HEK293 (cell line): ENCODE measurements around the gene TMEM140.

ENCODE experiments used
- CTCF ChIA-PET: fragments of 350-600 bp; formaldehyde crosslinking; extraction: SDS; loops from one replicate; lab custom pipeline; 2021; ENCODE audit warnings: antibody characterized with exemption; lab: Yijun Ruan, JAX
- POLR2A ChIA-PET: fragments of 300-600 bp; formaldehyde crosslinking; extraction: SDS; loops from one replicate; lab custom pipeline; 2020; ENCODE audit warnings: antibody characterized with exemption, inconsistent platforms; lab: Yijun Ruan, JAX
- H3K27ac ChIP-seq: fragments of 200-500 bp; sonication (Bioruptor generic); 2 replicates; pipeline ENCODE4 v1.5.1; 2014; ENCODE audit warnings: low read depth, low read length, control low read depth, inconsistent platforms; ENCODE audit errors: extremely low read depth
- H3K36me3 ChIP-seq, 2 experiments: fragments of 200-500 bp in 1 of 2; sonication (Bioruptor generic) in 1 of 2; 1 replicate in 1 of 2; 2 replicates in 1 of 2; pipeline ENCODE4 v1.5.1; 2014 to 2017; ENCODE audit warnings: inconsistent platforms in 2 of 2, low read length in 2 of 2; ENCODE audit not compliant: control insufficient read depth in 2 of 2, insufficient read depth in 1 of 2
- H3K4me1 ChIP-seq: fragments of 200-500 bp; sonication (Bioruptor generic); 2 replicates; pipeline ENCODE4 v1.5.1; 2014; ENCODE audit warnings: mild to moderate bottlenecking, low read length, inconsistent platforms; ENCODE audit not compliant: control insufficient read depth, insufficient read depth
- H3K4me3 ChIP-seq: 2 replicates; pipeline ENCODE4 v1.5.1; 2011; ENCODE audit warnings: low read depth, mild to moderate bottlenecking, control low read depth, low read length, moderate library complexity
- H3K9me3 ChIP-seq: fragments of 200-500 bp; sonication (Bioruptor generic); 2 replicates; pipeline ENCODE4 v1.5.1; 2014; ENCODE audit warnings: low read depth, low read length, inconsistent platforms; ENCODE audit not compliant: control insufficient read depth, insufficient read depth
- HOXA7 ChIP-seq: sonication (generic); formaldehyde crosslinking; IDR thresholded peaks from 2 replicates; pipeline ENCODE4 v1.8.1; 2022; ENCODE audit warnings: missing genetic modification reagents, borderline replicate concordance
- IKZF3 ChIP-seq: fragments of 450-650 bp; IDR thresholded peaks from 2 replicates; pipeline ENCODE4 v1.5.0; 2018; ENCODE audit warnings: missing biosample characterization, mild to moderate bottlenecking, missing genetic modification characterization, moderate library complexity
- INSM2 ChIP-seq: fragments of 450-650 bp; formaldehyde crosslinking; IDR thresholded peaks from 2 replicates; pipeline ENCODE4 v1.5.1; 2016; ENCODE audit warnings: missing biosample characterization, missing genetic modification characterization
- PRDM1 ChIP-seq: fragments of 450-650 bp; formaldehyde crosslinking; IDR thresholded peaks from 2 replicates; pipeline ENCODE4; 2016; ENCODE audit warnings: missing biosample characterization, missing genetic modification characterization
- SP2 ChIP-seq: fragments of 450-650 bp; formaldehyde crosslinking; IDR thresholded peaks from 2 replicates; pipeline ENCODE4 v1.5.1; 2016; ENCODE audit warnings: missing biosample characterization, missing genetic modification characterization
- ZBTB20 ChIP-seq: fragments of 450-650 bp; formaldehyde crosslinking; IDR thresholded peaks from 2 replicates; pipeline ENCODE4 v1.5.1; 2016; ENCODE audit warnings: missing biosample characterization, missing genetic modification characterization
- ZBTB21 ChIP-seq: fragments of 450-650 bp; formaldehyde crosslinking; IDR thresholded peaks from 2 replicates; pipeline ENCODE4 v1.5.1; 2017; ENCODE audit warnings: missing biosample characterization, missing genetic modification characterization
- ZFP69B ChIP-seq: fragments of 450-650 bp; formaldehyde crosslinking; IDR thresholded peaks from 2 replicates; pipeline ENCODE4 v1.5.1; 2016; ENCODE audit warnings: missing biosample characterization, missing genetic modification characterization
- ZNF138 ChIP-seq: fragments of 450-650 bp; formaldehyde crosslinking; IDR thresholded peaks from 2 replicates; pipeline ENCODE4 v1.5.1; 2016; ENCODE audit warnings: missing biosample characterization, missing genetic modification characterization, borderline replicate concordance
- ZNF157 ChIP-seq: fragments of 450-650 bp; formaldehyde crosslinking; IDR thresholded peaks from 2 replicates; pipeline ENCODE4 v1.5.1; 2016; ENCODE audit warnings: missing biosample characterization, missing genetic modification characterization
- ZNF202 ChIP-seq: fragments of 450-650 bp; formaldehyde crosslinking; IDR thresholded peaks from 2 replicates; pipeline ENCODE4 v1.5.1; 2016; ENCODE audit warnings: missing biosample characterization, missing genetic modification characterization, borderline replicate concordance
- ZNF239 ChIP-seq: fragments of 450-650 bp; formaldehyde crosslinking; IDR thresholded peaks from 2 replicates; pipeline ENCODE4 v1.5.1; 2016; ENCODE audit warnings: missing biosample characterization, missing genetic modification characterization
- ZNF26 ChIP-seq: fragments of 450-650 bp; formaldehyde crosslinking; IDR thresholded peaks from 2 replicates; pipeline ENCODE4 v1.5.1; 2016; ENCODE audit warnings: missing biosample characterization, missing genetic modification characterization
- ZNF302 ChIP-seq: fragments of 450-650 bp; formaldehyde crosslinking; IDR thresholded peaks from 2 replicates; pipeline ENCODE4 v1.5.1; 2016; ENCODE audit warnings: missing biosample characterization, missing genetic modification characterization, low read depth
- ZNF354C ChIP-seq: fragments of 450-650 bp; formaldehyde crosslinking; IDR thresholded peaks from 2 replicates; pipeline ENCODE4 v1.5.1; 2016; ENCODE audit warnings: missing biosample characterization, missing genetic modification characterization, low read depth, borderline replicate concordance
- ZNF514 ChIP-seq: fragments of 450-650 bp; formaldehyde crosslinking; IDR thresholded peaks from 2 replicates; pipeline ENCODE4 v1.5.1; 2016; ENCODE audit warnings: missing biosample characterization, missing genetic modification characterization
- ZNF600 ChIP-seq: fragments of 450-650 bp; formaldehyde crosslinking; IDR thresholded peaks from 2 replicates; pipeline ENCODE4 v1.5.1; 2016; ENCODE audit warnings: missing biosample characterization, missing genetic modification characterization
- ZNF621 ChIP-seq: fragments of 450-650 bp; formaldehyde crosslinking; IDR thresholded peaks from 2 replicates; pipeline ENCODE4 v1.5.1; 2017; ENCODE audit warnings: missing biosample characterization, missing genetic modification characterization
- ZNF624 ChIP-seq: fragments of 450-650 bp; formaldehyde crosslinking; IDR thresholded peaks from 2 replicates; pipeline ENCODE4 v1.5.1; 2017; ENCODE audit warnings: missing biosample characterization, missing genetic modification characterization
- ZNF707 ChIP-seq: fragments of 450-650 bp; formaldehyde crosslinking; IDR thresholded peaks from 2 replicates; pipeline ENCODE4 v1.5.1; 2016; ENCODE audit warnings: missing biosample characterization, missing genetic modification characterization
- ZNF776 ChIP-seq: fragments of 450-650 bp; formaldehyde crosslinking; IDR thresholded peaks from 2 replicates; pipeline ENCODE4 v1.5.0; 2017; ENCODE audit warnings: missing biosample characterization, missing genetic modification characterization, borderline replicate concordance
- ZNF777 ChIP-seq: fragments of 450-650 bp; formaldehyde crosslinking; IDR thresholded peaks from 2 replicates; pipeline ENCODE4 v1.5.1; 2017; ENCODE audit warnings: missing biosample characterization, missing genetic modification characterization, borderline replicate concordance
- ZNF843 ChIP-seq: fragments of 450-650 bp; formaldehyde crosslinking; IDR thresholded peaks from 2 replicates; pipeline ENCODE4 v1.5.1; 2016; ENCODE audit warnings: missing biosample characterization, missing genetic modification characterization
- ZSCAN16 ChIP-seq: fragments of 450-650 bp; formaldehyde crosslinking; IDR thresholded peaks from 2 replicates; pipeline ENCODE4 v1.5.1; 2016; ENCODE audit warnings: missing biosample characterization, missing genetic modification characterization
- ZSCAN18 ChIP-seq: fragments of 450-650 bp; formaldehyde crosslinking; IDR thresholded peaks from 2 replicates; pipeline ENCODE4 v1.5.1; 2016; ENCODE audit warnings: missing biosample characterization, missing genetic modification characterization
- TF ChIP-seq, protein P1 (sequence below): fragments of 450-650 bp; formaldehyde crosslinking; IDR thresholded peaks from 2 replicates; pipeline ENCODE4 v1.5.1; 2016; ENCODE audit warnings: missing biosample characterization, missing genetic modification characterization

Gene TMEM140

DNA sequence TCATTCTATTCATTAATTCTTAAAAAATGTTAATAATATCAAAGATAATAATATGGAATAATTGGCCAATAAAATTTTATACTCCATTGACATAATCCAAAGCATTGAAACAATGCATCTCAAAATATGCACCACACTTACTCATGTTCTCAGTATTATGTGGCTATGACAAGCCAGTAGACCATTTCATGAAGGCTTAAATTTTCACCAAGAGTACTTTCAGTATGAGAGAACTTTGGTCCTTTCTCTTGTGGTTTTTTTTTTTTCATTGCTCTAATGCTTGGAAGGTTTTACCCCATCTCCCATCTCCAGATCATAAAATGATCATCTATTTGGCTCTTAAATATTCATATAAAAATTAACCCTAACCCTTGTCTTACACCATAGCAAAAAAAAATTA lies 45.5 kb upstream of the TMEM140 start:
- Histone ChIP-seq H3K27ac (no peak overlapping the region), H3K36me3 (no peaks in the 10 kb centered on the region), H3K9me3 (no peaks in the 10 kb centered on the region), H3K4me1 (no peaks in the 10 kb centered on the region), H3K4me3 (no peak overlapping the region)
- POLR2A ChIA-PET: no interaction called here
- no peak for TF ChIP-seq ZNF707 (tag by site-specific recombination)
- no peak for TF ChIP-seq ZNF514 (tag by site-specific recombination)
- TF ChIP-seq ZNF777 (tag by site-specific recombination): no peak
- TF ChIP-seq ZNF621 (tag by site-specific recombination): no peak
- TF ChIP-seq ZNF600 (tag by site-specific recombination): no peak
- TF ChIP-seq, protein P1, sequence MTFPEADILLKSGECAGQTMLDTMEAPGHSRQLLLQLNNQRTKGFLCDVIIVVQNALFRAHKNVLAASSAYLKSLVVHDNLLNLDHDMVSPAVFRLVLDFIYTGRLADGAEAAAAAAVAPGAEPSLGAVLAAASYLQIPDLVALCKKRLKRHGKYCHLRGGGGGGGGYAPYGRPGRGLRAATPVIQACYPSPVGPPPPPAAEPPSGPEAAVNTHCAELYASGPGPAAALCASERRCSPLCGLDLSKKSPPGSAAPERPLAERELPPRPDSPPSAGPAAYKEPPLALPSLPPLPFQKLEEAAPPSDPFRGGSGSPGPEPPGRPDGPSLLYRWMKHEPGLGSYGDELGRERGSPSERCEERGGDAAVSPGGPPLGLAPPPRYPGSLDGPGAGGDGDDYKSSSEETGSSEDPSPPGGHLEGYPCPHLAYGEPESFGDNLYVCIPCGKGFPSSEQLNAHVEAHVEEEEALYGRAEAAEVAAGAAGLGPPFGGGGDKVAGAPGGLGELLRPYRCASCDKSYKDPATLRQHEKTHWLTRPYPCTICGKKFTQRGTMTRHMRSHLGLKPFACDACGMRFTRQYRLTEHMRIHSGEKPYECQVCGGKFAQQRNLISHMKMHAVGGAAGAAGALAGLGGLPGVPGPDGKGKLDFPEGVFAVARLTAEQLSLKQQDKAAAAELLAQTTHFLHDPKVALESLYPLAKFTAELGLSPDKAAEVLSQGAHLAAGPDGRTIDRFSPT (tag by site-specific recombination): no peak
- no peak for TF ChIP-seq ZSCAN18 (tag by site-specific recombination)
- no peak for TF ChIP-seq ZNF157 (tag by site-specific recombination)
- TF ChIP-seq ZFP69B (tag by site-specific recombination): no peak
- no peak for TF ChIP-seq ZNF26 (tag by site-specific recombination)
- TF ChIP-seq ZBTB21 (tag by site-specific recombination): no peak
- TF ChIP-seq ZNF239: no peak
- TF ChIP-seq PRDM1: no peak
- no peak for TF ChIP-seq IKZF3 (tag by site-specific recombination)
- TF ChIP-seq ZNF843 (tag by site-specific recombination): no peak
- no peak for TF ChIP-seq ZNF138 (tag by site-specific recombination)
- no peak for TF ChIP-seq ZBTB20
- no peak for TF ChIP-seq ZSCAN16 (tag by site-specific recombination)
- CTCF ChIA-PET: no interaction called here

DNA sequence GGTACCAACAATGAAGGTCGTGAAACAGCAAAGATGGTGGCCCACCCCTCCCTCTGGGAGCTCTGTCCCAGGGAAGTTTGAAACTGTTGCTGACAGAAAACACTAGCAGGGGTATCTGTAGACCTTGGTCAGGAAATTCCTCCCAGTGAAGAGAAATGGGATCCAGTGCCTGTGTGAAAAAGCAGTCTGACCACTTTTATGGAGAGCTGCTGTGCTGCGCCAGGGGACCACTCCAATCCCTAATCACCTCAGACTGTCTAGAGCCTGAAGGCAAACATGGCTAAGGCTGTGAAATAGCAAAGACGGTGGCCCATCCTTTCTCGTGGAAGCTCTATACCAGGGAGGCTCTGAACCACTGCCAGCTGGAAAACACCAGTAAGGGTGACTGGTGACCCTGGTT lies 38.3 kb upstream of the TMEM140 start:
- Histone ChIP-seq H3K27ac (no peak overlapping the region), H3K9me3 (no peaks in the 10 kb centered on the region), H3K4me3 (no peak overlapping the region), H3K36me3 (no peaks in the 10 kb centered on the region), H3K4me1 (no peaks in the 10 kb centered on the region)
- TF ChIP-seq INSM2 (no peak), HOXA7 (CRISPR knock-in tag) (no peak), ZNF354C (tag by site-specific recombination) (no peak), ZNF202 (no peak), SP2 (tag by site-specific recombination) (no peak), ZNF776 (tag by site-specific recombination) (no peak), ZNF624 (tag by site-specific recombination) (no peak), ZNF302 (tag by site-specific recombination) (no peak)
- ChIA-PET CTCF (no interaction called here), POLR2A (no interaction called here)
